Fibroblast of gingiva (primary cell): ENCODE data around the gene PLXDC2.

Experiments used
- DNase-seq: peaks from one replicate; pipeline ENCODE4 v3.0.0-alpha.2; 2011; ENCODE audit warnings: low read depth

The PLXDC2 gene

GRCh38 chr10:19857876-19858275 is 41.6 kb downstream of the PLXDC2 start:
- no peak for DNase-seq

- DNase-seq: no peak
Measured at GRCh38 chr10:19860107-19860506, 43.9 kb downstream of the PLXDC2 start.

- DNase-seq: no peak
Measured at GRCh38 chr10:19862811-19863515, 46.7 kb downstream of the PLXDC2 start.

GRCh38 chr10:19865676-19866075 is 49.4 kb downstream of the PLXDC2 start:
- no peak for DNase-seq

GRCh38 chr10:19869370-19869769 is 53.1 kb downstream of the PLXDC2 start:
- DNase-seq: no peak

GRCh38 chr10:19872504-19873271 is 56.5 kb downstream of the PLXDC2 start:
- no peak for DNase-seq

GRCh38 chr10:19874190-19874589 is 58.0 kb downstream of the PLXDC2 start:
- DNase-seq: no peak

- DNase-seq: no peak
Measured at GRCh38 chr10:19874791-19875190, 58.6 kb downstream of the PLXDC2 start.

GRCh38 chr10:19876570-19876969 is 60.3 kb downstream of the PLXDC2 start:
- no peak for DNase-seq

- no peak for DNase-seq
Measured at GRCh38 chr10:19877466-19878255, 61.4 kb downstream of the PLXDC2 start.

- no peak for DNase-seq
Measured at GRCh38 chr10:19882621-19883020, 66.4 kb downstream of the PLXDC2 start.

GRCh38 chr10:19888061-19888660 is 71.9 kb downstream of the PLXDC2 start:
- no peak for DNase-seq

GRCh38 chr10:19889256-19889655 is 73.0 kb downstream of the PLXDC2 start:
- DNase-seq: no peak

- no peak for DNase-seq
Measured at GRCh38 chr10:19891429-19891828, 75.2 kb downstream of the PLXDC2 start.

GRCh38 chr10:19892270-19892669 is 76.0 kb downstream of the PLXDC2 start:
- no peak for DNase-seq

- DNase-seq: no peak
Measured at GRCh38 chr10:19892677-19893076, 76.4 kb downstream of the PLXDC2 start.

- DNase-seq: no peak
Measured at GRCh38 chr10:19895500-19895899, 79.3 kb downstream of the PLXDC2 start.

GRCh38 chr10:19902456-19902855 is 86.2 kb downstream of the PLXDC2 start:
- no peak for DNase-seq

- no peak for DNase-seq
Measured at GRCh38 chr10:19904202-19904661, 88.0 kb downstream of the PLXDC2 start.

GRCh38 chr10:19906108-19906791 is 90.0 kb downstream of the PLXDC2 start:
- DNase-seq: no peak

- no peak for DNase-seq
Measured at GRCh38 chr10:19908991-19909696, 92.9 kb downstream of the PLXDC2 start.
